Measurements from ENCODE around the gene STXBP2. TPM values are rescaled to one million over a fixed set of nuclear protein-coding genes. Genes with fewer than 3 reads are reported as not detected.

Gene STXBP2
- total RNA-seq, 2 donors from 2014 or later: 119 to 126 TPM

GRCh38 chr19:7624810-7625209 lies 12.1 kb upstream of the STXBP2 start:
- Mint-ChIP-seq H3K4me3 (no peak overlapping the region), H3K4me1 (peaks cover 9% of the 10 kb centered on the region), H3K27ac (no peak overlapping the region), H3K36me3 (ENCODE audit: low read depth) (peaks cover 35% of the 10 kb centered on the region), H3K27me3 (ENCODE audit: insufficient read depth) (no peaks in the 10 kb centered on the region), H3K9me3 (no peaks in the 10 kb centered on the region)
- DNase-seq: no peak
- 91 to 100% methylated on average over 11 to 17 of the region's 17 CpGs for WGBS, 2 experiments (ENCODE audit: insufficient coverage in 1 of 2, insufficient read length in 1 of 2)
- no peak overlapping the region for H3K9ac ChIP-seq (ENCODE audit: extremely low read depth, low read length, poor library complexity, severe bottlenecking)
- H3K9me3 ChIP-seq (ENCODE audit: control insufficient read depth, low read length): no peaks in the 10 kb centered on the region
- H3K4me3 ChIP-seq (ENCODE audit: low read length): no peak overlapping the region
- H3K4me1 ChIP-seq (ENCODE audit: control insufficient read depth, insufficient read depth, low read length): no peaks in the 10 kb centered on the region
- H3K36me3 ChIP-seq (ENCODE audit: control insufficient read depth, insufficient read depth, low read length): peaks cover 29% of the 10 kb centered on the region
- H3K27me3 ChIP-seq (ENCODE audit: control insufficient read depth, insufficient read depth, low read length, poor library complexity, severe bottlenecking): no peaks in the 10 kb centered on the region
- H3K27ac ChIP-seq (ENCODE audit: low read depth, low read length): no peak overlapping the region
- no peak for TF ChIP-seq CTCF (conservative IDR thresholded peaks at IDR 0.05)

- Mint-ChIP-seq H3K4me3 (no peak overlapping the region), H3K36me3 (ENCODE audit: low read depth) (peaks cover 32% of the 10 kb centered on the region), H3K9me3 (no peaks in the 10 kb centered on the region), H3K27ac (no peak overlapping the region), H3K27me3 (ENCODE audit: insufficient read depth) (no peaks in the 10 kb centered on the region), H3K4me1 (peaks cover 17% of the 10 kb centered on the region)
- WGBS, 2 experiments (ENCODE audit: insufficient coverage in 1 of 2, insufficient read length in 1 of 2): 95 to 99% methylated on average over 27 to 34 of the region's 34 CpGs
- Histone ChIP-seq H3K9ac (ENCODE audit: extremely low read depth, low read length, poor library complexity, severe bottlenecking) (no peak overlapping the region), H3K4me3 (ENCODE audit: low read length) (no peak overlapping the region), H3K9me3 (ENCODE audit: control insufficient read depth, low read length) (no peaks in the 10 kb centered on the region), H3K36me3 (ENCODE audit: control insufficient read depth, insufficient read depth, low read length) (peaks cover 29% of the 10 kb centered on the region), H3K27me3 (ENCODE audit: control insufficient read depth, insufficient read depth, low read length, poor library complexity, severe bottlenecking) (no peaks in the 10 kb centered on the region), H3K27ac (ENCODE audit: low read depth, low read length) (no peak overlapping the region), H3K4me1 (ENCODE audit: control insufficient read depth, insufficient read depth, low read length) (no peaks in the 10 kb centered on the region)
- DNase-seq: no peak
- TF ChIP-seq CTCF (conservative IDR thresholded peaks at IDR 0.05): no peak
Observed at GRCh38 chr19:7625763-7626372, 11.0 kb upstream of the STXBP2 start.

- no peak for TF ChIP-seq CTCF (conservative IDR thresholded peaks at IDR 0.05)
- Histone ChIP-seq H3K27ac (ENCODE audit: low read depth, low read length) (no peak overlapping the region), H3K9me3 (ENCODE audit: control insufficient read depth, low read length) (no peaks in the 10 kb centered on the region), H3K4me1 (ENCODE audit: control insufficient read depth, insufficient read depth, low read length) (no peaks in the 10 kb centered on the region), H3K4me3 (ENCODE audit: low read length) (no peak overlapping the region), H3K9ac (ENCODE audit: extremely low read depth, low read length, poor library complexity, severe bottlenecking) (no peak overlapping the region), H3K36me3 (ENCODE audit: control insufficient read depth, insufficient read depth, low read length) (peaks cover 28% of the 10 kb centered on the region), H3K27me3 (ENCODE audit: control insufficient read depth, insufficient read depth, low read length, poor library complexity, severe bottlenecking) (no peaks in the 10 kb centered on the region)
- Mint-ChIP-seq H3K4me3 (peak overlapping the region; percentile 13), H3K27me3 (ENCODE audit: insufficient read depth) (no peaks in the 10 kb centered on the region), H3K4me1 (peaks cover 17% of the 10 kb centered on the region), H3K36me3 (ENCODE audit: low read depth) (peaks cover 23% of the 10 kb centered on the region), H3K9me3 (no peaks in the 10 kb centered on the region), H3K27ac (no peak overlapping the region)
- whole genome bisulfite sequencing, 2 experiments (ENCODE audit: insufficient coverage in 1 of 2, insufficient read length in 1 of 2): 89 to 92% methylated on average over 16 to 24 of the region's 24 CpGs
- no peak for DNase-seq
Observed at GRCh38 chr19:7627166-7627565, 9.7 kb upstream of the STXBP2 start.
